GM12891 (cell line): Measurements from ENCODE around the gene SEMA6A.

ENCODE experiments used
- DNase-seq: peaks from one replicate; pipeline ENCODE4 v3.0.0; 2011; ENCODE audit warnings: low spot score; ENCODE audit not compliant: insufficient read length
- FAIRE-seq: peaks from 2 replicates; lab custom pipeline; 2011; peaks lifted over from hg19 to GRCh38; lab: Jason Lieb, UNC
- PAX5 ChIP-seq: IDR thresholded peaks from 2 replicates; pipeline ENCODE4 v1.6.1; 2011; ENCODE audit warnings: low read length, moderate library complexity, mild to moderate bottlenecking; ENCODE audit not compliant: insufficient read depth, severe bottlenecking
- POLR2A ChIP-seq: IDR thresholded peaks from 2 replicates; pipeline ENCODE4 v1.6.1; 2011; ENCODE audit warnings: low read depth, low read length, control low read depth
- POLR2AphosphoS5 ChIP-seq: IDR thresholded peaks from 2 replicates; pipeline ENCODE4 v1.6.1; 2011; ENCODE audit warnings: low read depth, low read length, control low read depth
- POU2F2 ChIP-seq: IDR thresholded peaks from 2 replicates; pipeline ENCODE4 v1.6.1; 2011; ENCODE audit warnings: low read depth, mild to moderate bottlenecking, control low read depth, low read length, moderate library complexity
- SPI1 ChIP-seq: IDR thresholded peaks from 2 replicates; pipeline ENCODE4 v1.6.1; 2011; ENCODE audit warnings: low read depth, low read length, control low read depth
- TAF1 ChIP-seq: IDR thresholded peaks from 2 replicates; pipeline ENCODE4 v1.6.1; 2011; ENCODE audit warnings: low read depth, low read length, control low read depth

Gene SEMA6A

GRCh38 chr5:116539222-116539621 lies 35.4 kb downstream of the SEMA6A start:
- DNase-seq (no peak), FAIRE-seq (no peak)
- TF ChIP-seq POU2F2 (no peak), POLR2AphosphoS5 (no peak), SPI1 (no peak), POLR2A (no peak), PAX5 (no peak), TAF1 (no peak)

DNA sequence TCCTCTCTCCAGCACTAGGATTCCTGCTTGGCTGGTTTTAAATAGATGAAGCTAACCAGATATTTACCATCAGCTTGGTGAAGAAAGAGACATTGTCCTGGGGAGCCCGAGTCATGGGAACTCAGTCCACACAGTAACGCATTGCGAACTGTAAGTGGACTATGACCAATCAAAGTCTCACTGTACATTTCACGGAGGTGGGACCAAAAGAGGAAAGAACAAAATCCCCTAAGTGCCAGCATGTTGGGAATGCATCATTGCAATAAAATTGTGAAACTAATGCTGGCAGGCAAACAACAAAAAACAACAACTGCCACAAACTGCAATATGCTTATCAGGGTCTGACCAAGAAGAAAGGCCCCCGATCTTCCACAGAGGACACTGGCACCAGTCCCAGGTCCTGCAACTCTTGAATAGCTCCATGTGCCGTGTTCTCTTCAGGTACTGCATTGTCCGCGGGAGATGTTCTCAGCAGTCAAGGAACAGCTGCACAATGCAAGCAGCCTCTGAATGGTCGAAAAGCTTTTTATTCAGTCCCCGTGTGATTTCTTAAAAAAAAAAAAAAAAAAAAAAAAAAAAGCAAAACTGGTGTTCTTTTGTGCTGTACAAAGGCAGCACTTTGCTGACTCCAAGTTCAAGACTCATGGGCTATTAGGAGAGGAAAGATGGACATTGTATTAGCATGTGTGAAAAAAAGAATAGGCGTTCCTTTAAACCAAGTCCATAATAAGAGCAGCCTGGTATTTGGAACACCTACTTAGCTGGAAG lies 38.1 kb downstream of the SEMA6A start:
- no peak for FAIRE-seq
- DNase-seq, result no peak
- TF ChIP-seq POLR2A, result no peak
- TF ChIP-seq SPI1, result no peak
- TF ChIP-seq POU2F2, result no peak
- TF ChIP-seq PAX5, result no peak

GRCh38 chr5:116534964-116535651 lies 39.5 kb downstream of the SEMA6A start:
- no peak for TF ChIP-seq TAF1
- TF ChIP-seq POLR2A, result no peak
- TF ChIP-seq POU2F2, result no peak
- no peak for TF ChIP-seq PAX5
- no peak for TF ChIP-seq SPI1
- TF ChIP-seq POLR2AphosphoS5, result no peak
- FAIRE-seq, result no peak
- DNase-seq, result no peak

DNA sequence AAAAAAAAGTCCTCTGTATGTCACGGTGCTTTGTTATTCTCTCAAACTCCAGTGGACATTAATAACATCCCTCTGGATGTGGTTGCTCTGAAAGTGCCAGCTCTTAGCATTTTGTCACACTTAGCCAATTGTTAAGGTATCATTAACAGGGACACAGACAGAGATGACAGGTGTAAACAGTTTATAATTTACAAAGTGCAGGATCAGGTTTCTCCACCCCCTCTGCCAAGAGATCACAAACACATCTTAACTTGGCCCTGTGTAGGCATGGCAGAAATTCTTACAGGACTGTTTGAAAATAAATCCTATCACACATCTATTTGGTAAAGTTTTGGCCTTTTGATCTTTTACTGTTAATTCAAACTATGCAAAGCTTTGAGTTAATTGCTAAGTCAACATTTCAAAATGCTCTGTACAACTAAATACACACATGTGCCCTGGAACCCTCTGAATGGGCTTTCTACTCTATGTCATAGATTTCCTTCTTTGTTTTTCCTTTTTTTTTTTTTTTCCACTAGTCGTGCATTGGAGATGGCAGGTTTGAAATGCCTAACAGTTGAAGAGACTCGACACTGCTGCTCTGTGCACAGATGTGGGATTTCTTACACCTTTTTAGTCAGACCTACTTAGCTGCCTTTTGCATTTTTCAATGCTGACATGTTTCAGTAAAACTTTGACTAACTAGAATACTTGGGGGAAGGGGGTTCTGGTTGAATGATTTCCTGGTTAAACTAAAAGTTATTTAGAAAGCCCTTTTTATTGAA lies 41.7 kb downstream of the SEMA6A start:
- FAIRE-seq (no peak), DNase-seq (no peak)
- TF ChIP-seq POU2F2, result no peak
- TF ChIP-seq SPI1, result no peak
- no peak for TF ChIP-seq PAX5
- TF ChIP-seq POLR2AphosphoS5, result no peak
- TF ChIP-seq POLR2A, result no peak
- no peak for TF ChIP-seq TAF1

- DNase-seq (no peak), FAIRE-seq (no peak)
- no peak for TF ChIP-seq POLR2A
- TF ChIP-seq POU2F2, result no peak
- no peak for TF ChIP-seq SPI1
- TF ChIP-seq POLR2AphosphoS5, result no peak
- no peak for TF ChIP-seq PAX5
- no peak for TF ChIP-seq TAF1
These were observed 43.0 kb downstream of the SEMA6A start for GRCh38 chr5:116531635-116532034.

- DNase-seq (no peak), FAIRE-seq (no peak)
- TF ChIP-seq PAX5, result no peak
- no peak for TF ChIP-seq POLR2AphosphoS5
- no peak for TF ChIP-seq POU2F2
- no peak for TF ChIP-seq TAF1
- TF ChIP-seq POLR2A, result no peak
- TF ChIP-seq SPI1, result no peak
These were observed 43.5 kb downstream of the SEMA6A start for GRCh38 chr5:116531117-116531516.

GRCh38 chr5:116530276-116530675 lies 44.3 kb downstream of the SEMA6A start:
- no peak for DNase-seq
- no peak for TF ChIP-seq POU2F2
- TF ChIP-seq PAX5, result no peak
- TF ChIP-seq TAF1, result no peak
- TF ChIP-seq SPI1, result no peak
- TF ChIP-seq POLR2A, result no peak
- no peak for TF ChIP-seq POLR2AphosphoS5
- FAIRE-seq, result no peak

DNA sequence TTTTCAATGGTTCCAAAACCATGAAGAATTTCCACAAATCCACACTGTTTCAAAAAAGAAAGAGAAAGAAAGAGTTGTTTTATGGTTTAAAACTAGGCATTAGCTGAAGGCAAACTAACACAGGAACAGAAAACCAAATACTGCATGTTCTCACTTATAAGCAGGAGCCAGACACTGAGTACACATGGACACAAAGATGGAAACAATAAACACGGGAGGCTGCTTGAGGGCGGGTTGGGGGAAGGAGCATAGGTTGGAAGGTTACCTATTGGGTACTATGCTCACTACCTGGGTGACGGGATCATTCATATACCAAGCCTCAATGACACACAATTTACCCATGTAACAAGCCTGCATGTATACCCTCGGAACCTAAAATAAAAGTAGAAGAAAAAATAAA lies 45.0 kb downstream of the SEMA6A start:
- TF ChIP-seq SPI1 (no peak), POU2F2 (no peak), TAF1 (no peak), POLR2A (no peak), PAX5 (no peak), POLR2AphosphoS5 (no peak)
- DNase-seq (no peak), FAIRE-seq (no peak)

DNA sequence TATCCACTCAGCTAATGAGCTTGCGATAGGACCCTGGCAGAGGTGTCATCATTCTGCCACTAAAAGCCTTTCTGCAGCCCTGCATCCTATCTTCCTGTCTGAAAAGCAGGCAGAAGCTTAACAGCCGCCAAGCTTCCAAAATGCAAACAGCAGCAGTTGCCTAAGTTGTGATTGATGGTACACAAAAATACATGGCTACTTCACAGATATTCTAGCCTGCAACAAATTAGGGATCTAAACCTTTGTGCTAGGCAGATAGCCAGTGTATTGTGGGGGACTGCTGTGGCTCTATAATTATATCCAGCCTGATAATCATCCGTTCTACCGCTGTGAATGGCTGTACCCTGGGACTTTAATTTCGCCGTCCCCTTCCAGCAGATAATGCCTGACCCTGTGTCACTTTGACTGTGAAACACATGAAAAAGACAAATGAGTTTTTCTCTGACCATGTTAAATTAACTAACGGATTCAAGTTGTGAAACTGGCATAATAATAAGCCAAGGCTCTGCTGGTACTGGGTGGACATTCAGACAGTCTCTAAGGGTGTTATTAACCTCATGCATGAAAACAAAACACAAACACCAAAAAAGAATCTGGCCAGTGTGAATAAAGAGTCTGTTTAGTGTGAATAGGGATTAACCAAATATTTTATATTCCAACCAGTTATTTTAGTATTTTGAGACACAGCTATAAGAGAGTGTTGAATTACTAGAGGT lies 45.9 kb downstream of the SEMA6A start:
- DNase-seq (no peak), FAIRE-seq (no peak)
- TF ChIP-seq POLR2AphosphoS5, result no peak
- TF ChIP-seq PAX5, result no peak
- no peak for TF ChIP-seq POU2F2
- TF ChIP-seq POLR2A, result no peak
- TF ChIP-seq TAF1, result no peak
- TF ChIP-seq SPI1, result no peak
